ENCODE data around the gene CDK14. TPM values are rescaled to one million over a fixed set of nuclear protein-coding genes. Genes with fewer than 3 reads are reported as not detected.

CDK14 gene
- total RNA-seq, 1 donor from 2014 or later: 52.3 TPM

GRCh38 chr7:90994121-90994520 lies 398.0 kb downstream of the CDK14 start:
- Histone ChIP-seq H3K36me3 (no peaks in the 10 kb centered on the region), H3K79me2 (ENCODE audit: low read depth) (no peaks in the 10 kb centered on the region), H4K20me1 (ENCODE audit: low read depth) (no peaks in the 10 kb centered on the region), H3K4me3 (no peak overlapping the region), H3K4me1 (no peaks in the 10 kb centered on the region), H2AFZ (replicated peaks) (no peak overlapping the region), H3K27ac (no peak overlapping the region), H3K4me2 (no peak overlapping the region), H3K9ac (no peak overlapping the region), H3K27me3 (no peaks in the 10 kb centered on the region), H3F3A (ENCODE audit: low read depth) (no peaks in the 10 kb centered on the region), H3K9me3 (ENCODE audit: low read depth) (no peaks in the 10 kb centered on the region)
- Mint-ChIP-seq H3K27ac (no peak overlapping the region), H3K9me3 (no peaks in the 10 kb centered on the region), H3K4me3 (no peak overlapping the region), H3K27me3 (ENCODE audit: insufficient read depth, low read depth) (no peaks in the 10 kb centered on the region), H3K4me1 (peaks cover 6% of the 10 kb centered on the region), H3K36me3 (peaks cover 15% of the 10 kb centered on the region)
- DNase-seq (ENCODE audit: low spot score): no peak
- TF ChIP-seq CTCF (IDR thresholded peaks at IDR 0.05) (no peak), EZH2phosphoT487 (IDR thresholded peaks at IDR 0.05) (no peak), EZH2 (IDR thresholded peaks at IDR 0.05) (no peak)

- H3K9me3 ChIP-seq (ENCODE audit: low read depth): no peaks in the 10 kb centered on the region
- H3K4me1 Mint-ChIP-seq: peaks cover 4% of the 10 kb centered on the region
- H3F3A ChIP-seq (ENCODE audit: low read depth): no peaks in the 10 kb centered on the region
- TF ChIP-seq CTCF (IDR thresholded peaks at IDR 0.05) (no peak), EZH2 (IDR thresholded peaks at IDR 0.05) (no peak), EZH2phosphoT487 (IDR thresholded peaks at IDR 0.05) (no peak)
- no peaks in the 10 kb centered on the region for H4K20me1 ChIP-seq (ENCODE audit: low read depth)
- no peaks in the 10 kb centered on the region for H3K36me3 ChIP-seq
- H3K9me3 Mint-ChIP-seq: no peaks in the 10 kb centered on the region
- H3K27me3 ChIP-seq: no peaks in the 10 kb centered on the region
- no peak for DNase-seq (ENCODE audit: low spot score)
- H3K4me2 ChIP-seq: no peak overlapping the region
- no peaks in the 10 kb centered on the region for H3K79me2 ChIP-seq (ENCODE audit: low read depth)
- no peak overlapping the region for H3K9ac ChIP-seq
- no peaks in the 10 kb centered on the region for H3K4me1 ChIP-seq
- H2AFZ ChIP-seq (replicated peaks): no peak overlapping the region
- no peak overlapping the region for H3K27ac Mint-ChIP-seq
- H3K4me3 Mint-ChIP-seq: no peak overlapping the region
- no peak overlapping the region for H3K27ac ChIP-seq
- peaks cover 17% of the 10 kb centered on the region for H3K36me3 Mint-ChIP-seq
- H3K27me3 Mint-ChIP-seq (ENCODE audit: insufficient read depth, low read depth): no peaks in the 10 kb centered on the region
- no peak overlapping the region for H3K4me3 ChIP-seq
Measured at GRCh38 chr7:90994601-90995000, 398.5 kb downstream of the CDK14 start.

- no peaks in the 10 kb centered on the region for H3K36me3 ChIP-seq
- peaks cover 14% of the 10 kb centered on the region for H3K4me1 Mint-ChIP-seq
- no peak overlapping the region for H3K9ac ChIP-seq
- no peaks in the 10 kb centered on the region for H3K79me2 ChIP-seq (ENCODE audit: low read depth)
- no peaks in the 10 kb centered on the region for H4K20me1 ChIP-seq (ENCODE audit: low read depth)
- peaks cover 15% of the 10 kb centered on the region for H3K36me3 Mint-ChIP-seq
- TF ChIP-seq CTCF (IDR thresholded peaks at IDR 0.05): no peak
- TF ChIP-seq EZH2 (IDR thresholded peaks at IDR 0.05): no peak
- no peak for TF ChIP-seq EZH2phosphoT487 (IDR thresholded peaks at IDR 0.05)
- H3K27me3 Mint-ChIP-seq (ENCODE audit: insufficient read depth, low read depth): no peaks in the 10 kb centered on the region
- DNase-seq (ENCODE audit: low spot score): no peak
- H3K27me3 ChIP-seq: no peaks in the 10 kb centered on the region
- H3K9me3 ChIP-seq (ENCODE audit: low read depth): no peaks in the 10 kb centered on the region
- no peak overlapping the region for H3K4me3 ChIP-seq
- H3K4me1 ChIP-seq: peaks cover 12% of the 10 kb centered on the region
- H3K4me2 ChIP-seq: no peak overlapping the region
- H3F3A ChIP-seq (ENCODE audit: low read depth): no peaks in the 10 kb centered on the region
- H3K9me3 Mint-ChIP-seq: no peaks in the 10 kb centered on the region
- no peak overlapping the region for H3K27ac Mint-ChIP-seq
- no peak overlapping the region for H3K27ac ChIP-seq
- no peak overlapping the region for H3K4me3 Mint-ChIP-seq
- no peak overlapping the region for H2AFZ ChIP-seq (replicated peaks)
Measured at GRCh38 chr7:90995996-90996395, 399.9 kb downstream of the CDK14 start.
